ENCODE results near the gene DLGAP1. TPM values are rescaled to one million over a fixed set of nuclear protein-coding genes. Genes with fewer than 3 reads are reported as not detected.
A peak's percentile ranks its signal among the peaks of the same experiment; 100 is the strongest.

The DLGAP1 gene
- total RNA-seq, 4 donors from 2014 or later = 0.22 to 1.5 (median 0.56) TPM

DNA sequence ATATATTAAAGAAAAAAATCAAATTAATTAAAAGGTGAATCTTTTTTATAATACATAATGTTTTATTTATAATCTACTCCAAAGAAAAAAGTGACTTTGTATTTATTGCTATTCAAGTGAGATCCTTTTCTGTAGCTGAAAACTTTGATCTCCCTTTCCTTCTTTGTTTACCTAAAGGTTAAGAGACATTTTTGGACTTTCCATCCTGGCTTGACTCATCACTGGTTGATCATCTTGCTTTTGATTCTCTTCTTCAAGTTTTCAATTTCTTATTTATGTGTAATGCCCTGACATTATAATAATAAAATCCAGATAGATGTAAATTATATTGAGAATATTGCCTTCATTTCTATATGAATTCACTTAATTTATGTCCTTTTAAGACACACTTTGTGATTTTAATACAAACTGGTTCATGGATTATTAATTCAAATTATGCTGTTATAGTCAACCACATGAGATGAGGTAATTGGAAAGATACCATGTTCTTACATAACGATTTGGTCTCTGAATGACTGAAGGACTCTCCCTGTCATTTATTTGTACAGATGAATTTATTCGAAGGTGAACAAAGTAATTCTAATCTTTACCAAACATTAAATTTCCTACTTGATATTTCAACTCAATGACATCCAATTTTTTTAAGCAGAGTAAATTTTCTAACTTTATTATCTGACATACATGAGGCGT is 820.7 kb downstream of the DLGAP1 start:
- Histone ChIP-seq H3K4me3 (no peak overlapping the region), H3K9me3 (no peaks in the 10 kb centered on the region), H3K4me1 (no peaks in the 10 kb centered on the region), H3K36me3 (no peaks in the 10 kb centered on the region), H3K27ac (no peak overlapping the region), H3K27me3 (no peaks in the 10 kb centered on the region)
- ATAC-seq = no peak
- TF ChIP-seq POLR2AphosphoS5 (IDR thresholded peaks at IDR 0.05) (no peak), EP300 (IDR thresholded peaks at IDR 0.05) (no peak), POLR2A (IDR thresholded peaks at IDR 0.05) (no peak)
- TF ChIP-seq, protein P1, sequence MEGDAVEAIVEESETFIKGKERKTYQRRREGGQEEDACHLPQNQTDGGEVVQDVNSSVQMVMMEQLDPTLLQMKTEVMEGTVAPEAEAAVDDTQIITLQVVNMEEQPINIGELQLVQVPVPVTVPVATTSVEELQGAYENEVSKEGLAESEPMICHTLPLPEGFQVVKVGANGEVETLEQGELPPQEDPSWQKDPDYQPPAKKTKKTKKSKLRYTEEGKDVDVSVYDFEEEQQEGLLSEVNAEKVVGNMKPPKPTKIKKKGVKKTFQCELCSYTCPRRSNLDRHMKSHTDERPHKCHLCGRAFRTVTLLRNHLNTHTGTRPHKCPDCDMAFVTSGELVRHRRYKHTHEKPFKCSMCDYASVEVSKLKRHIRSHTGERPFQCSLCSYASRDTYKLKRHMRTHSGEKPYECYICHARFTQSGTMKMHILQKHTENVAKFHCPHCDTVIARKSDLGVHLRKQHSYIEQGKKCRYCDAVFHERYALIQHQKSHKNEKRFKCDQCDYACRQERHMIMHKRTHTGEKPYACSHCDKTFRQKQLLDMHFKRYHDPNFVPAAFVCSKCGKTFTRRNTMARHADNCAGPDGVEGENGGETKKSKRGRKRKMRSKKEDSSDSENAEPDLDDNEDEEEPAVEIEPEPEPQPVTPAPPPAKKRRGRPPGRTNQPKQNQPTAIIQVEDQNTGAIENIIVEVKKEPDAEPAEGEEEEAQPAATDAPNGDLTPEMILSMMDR (IDR thresholded peaks at IDR 0.05) = no peak
- whole genome bisulfite sequencing, 2 donors (ENCODE audit: low coverage in 1 of 2) = 71% methylated on average over 1 to 3 of the region's 3 CpGs

DNA sequence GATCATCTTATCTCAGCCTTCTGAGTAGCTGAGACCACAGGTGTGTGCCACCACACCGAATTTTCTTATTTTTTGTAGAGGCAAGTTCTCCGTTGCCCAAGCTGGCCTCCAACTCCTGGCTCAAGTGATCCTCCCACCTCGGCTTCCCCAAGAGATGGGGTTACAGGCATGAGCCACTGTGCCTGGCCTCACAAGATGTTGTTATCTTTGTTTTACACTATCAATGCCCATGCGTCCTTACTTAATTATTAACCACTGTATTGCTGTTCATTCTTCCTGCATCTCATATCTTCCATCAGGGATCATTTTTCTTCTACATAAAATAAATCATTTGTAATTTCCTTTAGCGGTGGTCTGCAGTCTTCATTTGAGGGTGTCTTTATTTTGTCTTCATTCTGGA is 823.2 kb downstream of the DLGAP1 start:
- Histone ChIP-seq H3K36me3 (no peaks in the 10 kb centered on the region), H3K4me1 (no peaks in the 10 kb centered on the region), H3K27ac (no peak overlapping the region), H3K27me3 (no peaks in the 10 kb centered on the region), H3K4me3 (no peak overlapping the region), H3K9me3 (no peaks in the 10 kb centered on the region)
- WGBS, 2 donors (ENCODE audit: low coverage in 1 of 2) = 86 to 87% methylated on average over 5 of the region's 5 CpGs
- no peak for ATAC-seq
- no peak for TF ChIP-seq EP300 (IDR thresholded peaks at IDR 0.05)
- TF ChIP-seq POLR2AphosphoS5 (IDR thresholded peaks at IDR 0.05) = no peak
- no peak for TF ChIP-seq POLR2A (IDR thresholded peaks at IDR 0.05)
- TF ChIP-seq, protein P1 (IDR thresholded peaks at IDR 0.05) = no peak

DNA sequence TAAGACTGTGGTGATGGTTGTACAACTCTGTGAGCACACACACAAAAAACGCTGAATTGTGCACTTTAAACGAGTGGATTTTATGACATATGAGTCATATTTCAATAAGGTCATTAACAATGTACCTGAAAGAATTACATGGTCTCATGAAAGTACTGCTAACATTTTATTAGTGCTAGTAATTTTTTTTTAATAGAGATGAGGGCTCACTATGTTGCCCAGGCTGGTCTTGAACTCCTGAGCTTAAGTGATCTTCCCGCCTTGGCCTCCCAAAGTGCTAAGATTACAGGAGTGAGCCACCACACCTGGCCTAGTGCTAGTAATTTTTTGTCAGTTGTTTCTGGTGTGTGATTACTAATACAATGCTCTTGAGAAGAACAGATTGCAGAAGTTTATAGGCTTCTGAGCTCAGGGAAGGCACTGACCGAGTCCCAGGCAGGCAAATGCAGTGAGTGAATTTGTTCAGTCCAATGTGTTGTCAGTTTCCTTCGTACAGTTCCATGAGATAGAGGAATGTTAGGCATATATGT is 828.1 kb downstream of the DLGAP1 start:
- H3K4me1 ChIP-seq = peaks cover 6 to 39% (median 21%) of the 10 kb centered on the region in 3 donors
- ATAC-seq = no peak
- H3K9me3 ChIP-seq = no peaks in the 10 kb centered on the region
- H3K27me3 ChIP-seq = no peaks in the 10 kb centered on the region
- TF ChIP-seq POLR2A (IDR thresholded peaks at IDR 0.05) = no peak
- no peak overlapping the region for H3K4me3 ChIP-seq
- H3K36me3 ChIP-seq = no peaks in the 10 kb centered on the region
- H3K27ac ChIP-seq = no peak overlapping the region
- WGBS, 2 donors (ENCODE audit: low coverage in 1 of 2) = 75 to 91% methylated on average over 4 to 5 of the region's 5 CpGs

DNA sequence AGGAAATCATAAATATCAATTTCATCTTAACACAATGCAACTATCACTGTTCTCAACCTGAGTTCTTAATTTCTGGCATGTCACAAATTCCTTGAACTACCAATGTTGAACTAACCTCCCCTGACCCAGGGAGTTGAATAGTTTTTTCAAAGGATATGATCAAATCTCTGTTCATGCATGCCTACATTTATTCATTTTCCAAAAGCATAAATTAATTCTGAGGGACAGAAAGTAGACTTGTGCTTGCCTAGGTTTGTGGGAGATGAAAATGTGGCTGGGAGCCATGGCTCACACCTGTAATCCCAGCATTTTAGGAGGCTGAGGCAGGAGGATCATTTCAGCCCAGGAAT is 829.4 kb downstream of the DLGAP1 start:
- no peak overlapping the region for H3K4me3 ChIP-seq
- no peaks in the 10 kb centered on the region for H3K36me3 ChIP-seq
- H3K27me3 ChIP-seq = no peaks in the 10 kb centered on the region
- no peak for ATAC-seq
- TF ChIP-seq POLR2AphosphoS5 (IDR thresholded peaks at IDR 0.05) (no peak), POLR2A (IDR thresholded peaks at IDR 0.05) (no peak), EP300 (IDR thresholded peaks at IDR 0.05) (no peak)
- TF ChIP-seq, protein P1 (IDR thresholded peaks at IDR 0.05) = no peak
- no peaks in the 10 kb centered on the region for H3K9me3 ChIP-seq
- H3K27ac ChIP-seq = peak overlapping the region in 2 of 4 donors; percentile 82
- H3K4me1 ChIP-seq = peaks cover 6 to 43% (median 21%) of the 10 kb centered on the region in 3 donors

DNA sequence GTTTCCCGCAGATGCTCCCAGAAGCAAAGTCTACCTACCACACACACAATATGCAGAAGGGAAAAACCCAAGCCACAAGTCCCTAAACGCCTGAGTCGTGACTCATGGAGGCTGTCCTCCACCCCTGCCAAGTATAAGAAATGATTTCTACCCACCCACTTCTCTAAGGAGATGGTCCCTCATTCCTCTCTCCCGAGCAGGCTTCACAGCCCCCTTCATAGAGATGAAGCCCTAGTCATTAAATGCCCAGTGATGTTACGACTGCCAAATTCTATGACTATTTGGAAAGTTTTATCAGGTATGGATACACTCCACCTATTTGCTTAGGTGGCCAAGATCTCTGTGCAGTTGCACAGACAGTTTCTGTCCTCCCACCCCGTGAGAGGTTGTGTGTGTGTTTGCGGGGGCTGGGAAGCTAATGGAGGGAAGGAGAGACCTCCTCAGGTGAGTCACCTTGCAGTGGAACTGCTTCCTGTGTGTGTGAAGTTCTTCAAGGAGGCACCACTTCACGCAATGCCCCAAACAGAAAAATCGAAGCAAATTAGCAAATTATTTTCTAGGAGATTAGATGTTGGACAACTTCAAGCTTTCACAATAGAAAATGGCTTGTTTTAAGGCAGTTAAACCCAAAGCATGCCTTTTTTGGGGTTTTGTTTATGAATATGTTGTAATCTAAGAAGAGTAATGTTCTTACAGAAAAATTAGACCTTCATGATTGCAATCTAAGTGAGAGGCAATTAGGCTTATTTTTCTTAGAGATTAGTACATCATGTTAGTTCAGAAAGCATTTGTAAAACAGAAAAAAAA is 830.0 kb downstream of the DLGAP1 start:
- peak overlapping the region; percentile 44 to 92 (median 82) for H3K27ac ChIP-seq
- peak; percentile 52 for ATAC-seq
- TF ChIP-seq, protein P1 (IDR thresholded peaks at IDR 0.05) = no peak
- TF ChIP-seq POLR2AphosphoS5 (IDR thresholded peaks at IDR 0.05) = no peak
- TF ChIP-seq EP300 (IDR thresholded peaks at IDR 0.05) = no peak
- no peak for TF ChIP-seq POLR2A (IDR thresholded peaks at IDR 0.05)
- no peaks in the 10 kb centered on the region for H3K9me3 ChIP-seq
- no peak overlapping the region for H3K4me3 ChIP-seq
- no peaks in the 10 kb centered on the region for H3K36me3 ChIP-seq
- no peaks in the 10 kb centered on the region for H3K27me3 ChIP-seq
- 18 to 35% methylated on average over 4 to 9 of the region's 9 CpGs for WGBS, 2 donors (ENCODE audit: low coverage in 1 of 2)
- peaks cover 6 to 43% (median 21%) of the 10 kb centered on the region in 3 donors for H3K4me1 ChIP-seq

All from gastroesophageal sphincter (tissue), 4 donors.